Glutamatergic neuron (in vitro differentiated cells): Measurements from ENCODE around the gene ZYG11B. TPM values are rescaled to one million over a fixed set of nuclear protein-coding genes. Genes with fewer than 3 reads are reported as not detected.

Experiments
- DNase-seq: peaks from one replicate; pipeline ENCODE4 v3.0.0; 2022
- H3K27ac Mint-ChIP-seq: one replicate; pipeline ENCODE4 v1.8.0; 2020; ENCODE audit warnings: mild to moderate bottlenecking, mixed read lengths, inconsistent platforms; ENCODE audit not compliant: unreplicated experiment
- H3K27me3 Mint-ChIP-seq: one replicate; pipeline ENCODE4 v1.8.0; 2020; ENCODE audit warnings: mild to moderate bottlenecking, moderate library complexity, mixed read lengths, inconsistent platforms; ENCODE audit not compliant: unreplicated experiment
- H3K36me3 Mint-ChIP-seq: one replicate; pipeline ENCODE4 v1.8.0; 2020; ENCODE audit warnings: mild to moderate bottlenecking, mixed read lengths, inconsistent platforms; ENCODE audit not compliant: unreplicated experiment
- H3K4me1 Mint-ChIP-seq: one replicate; pipeline ENCODE4 v1.8.0; 2020; ENCODE audit warnings: mild to moderate bottlenecking, low read depth, mixed read lengths, inconsistent platforms; ENCODE audit not compliant: unreplicated experiment
- H3K4me3 Mint-ChIP-seq: one replicate; pipeline ENCODE4 v1.8.0; 2020; ENCODE audit warnings: mild to moderate bottlenecking, mixed read lengths, inconsistent platforms; ENCODE audit not compliant: unreplicated experiment
- H3K9me3 Mint-ChIP-seq: one replicate; pipeline ENCODE4 v1.8.0; 2020; ENCODE audit warnings: mild to moderate bottlenecking, moderate library complexity, mixed read lengths, inconsistent platforms; ENCODE audit not compliant: unreplicated experiment
- total RNA-seq: library from RNA; stranded (reverse); fragmentation: NEBNext Ultra II Directional; extraction: Animal tissue kit (Norgen Biotek cat#: 25700); gene quantifications from one replicate; pipeline ENCODE4 v1.2.1, GENCODE V29; 2021; ENCODE audit not compliant: unreplicated experiment
- TF ChIP-seq, protein P1 (sequence below): fragments of 200-600 bp; sonication (generic); IDR thresholded peaks from one replicate; pipeline ENCODE4 v1.5.0; 2021; ENCODE audit not compliant: partially characterized antibody, unreplicated experiment

Gene ZYG11B
- total RNA-seq, 1 donor from 2014 or later = 47.2 TPM

GRCh38 chr1:52850951-52851350 is 124.7 kb downstream of the ZYG11B start:
- no peaks in the 10 kb centered on the region for H3K9me3 Mint-ChIP-seq
- peaks cover 2% of the 10 kb centered on the region for H3K27me3 Mint-ChIP-seq
- no peak for DNase-seq
- no peak overlapping the region for H3K27ac Mint-ChIP-seq
- TF ChIP-seq, protein P1, sequence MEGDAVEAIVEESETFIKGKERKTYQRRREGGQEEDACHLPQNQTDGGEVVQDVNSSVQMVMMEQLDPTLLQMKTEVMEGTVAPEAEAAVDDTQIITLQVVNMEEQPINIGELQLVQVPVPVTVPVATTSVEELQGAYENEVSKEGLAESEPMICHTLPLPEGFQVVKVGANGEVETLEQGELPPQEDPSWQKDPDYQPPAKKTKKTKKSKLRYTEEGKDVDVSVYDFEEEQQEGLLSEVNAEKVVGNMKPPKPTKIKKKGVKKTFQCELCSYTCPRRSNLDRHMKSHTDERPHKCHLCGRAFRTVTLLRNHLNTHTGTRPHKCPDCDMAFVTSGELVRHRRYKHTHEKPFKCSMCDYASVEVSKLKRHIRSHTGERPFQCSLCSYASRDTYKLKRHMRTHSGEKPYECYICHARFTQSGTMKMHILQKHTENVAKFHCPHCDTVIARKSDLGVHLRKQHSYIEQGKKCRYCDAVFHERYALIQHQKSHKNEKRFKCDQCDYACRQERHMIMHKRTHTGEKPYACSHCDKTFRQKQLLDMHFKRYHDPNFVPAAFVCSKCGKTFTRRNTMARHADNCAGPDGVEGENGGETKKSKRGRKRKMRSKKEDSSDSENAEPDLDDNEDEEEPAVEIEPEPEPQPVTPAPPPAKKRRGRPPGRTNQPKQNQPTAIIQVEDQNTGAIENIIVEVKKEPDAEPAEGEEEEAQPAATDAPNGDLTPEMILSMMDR = no peak
- H3K4me1 Mint-ChIP-seq = no peaks in the 10 kb centered on the region
- no peak overlapping the region for H3K4me3 Mint-ChIP-seq
- H3K36me3 Mint-ChIP-seq = peaks cover 4% of the 10 kb centered on the region

DNA sequence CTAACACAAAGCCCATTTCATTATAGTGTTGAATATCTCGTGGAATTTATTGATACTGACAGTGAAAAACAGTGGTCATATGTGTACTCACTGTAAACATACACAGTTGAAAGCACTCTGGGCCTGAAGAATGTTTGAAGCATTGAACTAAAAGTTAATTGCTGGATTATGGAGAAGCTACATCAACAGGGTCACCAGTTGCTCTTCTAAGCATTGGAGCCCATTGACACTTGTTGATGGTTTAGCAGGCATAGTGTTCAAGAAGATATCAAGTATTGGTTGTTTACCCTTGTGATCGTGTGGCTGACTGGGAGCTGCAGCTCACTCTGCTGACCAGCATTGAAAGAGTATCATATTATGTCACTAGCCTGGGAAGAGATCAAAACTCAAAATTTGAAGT is 126.6 kb downstream of the ZYG11B start:
- no peak overlapping the region for H3K27ac Mint-ChIP-seq
- TF ChIP-seq, protein P1 = no peak
- no peak overlapping the region for H3K4me3 Mint-ChIP-seq
- peaks cover 4% of the 10 kb centered on the region for H3K36me3 Mint-ChIP-seq
- H3K4me1 Mint-ChIP-seq = no peaks in the 10 kb centered on the region
- no peaks in the 10 kb centered on the region for H3K27me3 Mint-ChIP-seq
- DNase-seq = no peak
- H3K9me3 Mint-ChIP-seq = no peaks in the 10 kb centered on the region

GRCh38 chr1:52855584-52855983 is 129.3 kb downstream of the ZYG11B start:
- no peaks in the 10 kb centered on the region for H3K9me3 Mint-ChIP-seq

GRCh38 chr1:52856026-52856425 is 129.8 kb downstream of the ZYG11B start:
- no peak overlapping the region for H3K27ac Mint-ChIP-seq
- no peaks in the 10 kb centered on the region for H3K36me3 Mint-ChIP-seq
- DNase-seq = no peak
- H3K27me3 Mint-ChIP-seq = no peaks in the 10 kb centered on the region
- TF ChIP-seq, protein P1 = no peak
- no peaks in the 10 kb centered on the region for H3K4me1 Mint-ChIP-seq
- no peak overlapping the region for H3K4me3 Mint-ChIP-seq
- no peaks in the 10 kb centered on the region for H3K9me3 Mint-ChIP-seq

More at GRCh38 chr1:52855584-52855983, 129.3 kb downstream of the ZYG11B start:
- TF ChIP-seq, protein P1 = no peak
- Mint-ChIP-seq H3K27ac (no peak overlapping the region), H3K27me3 (no peaks in the 10 kb centered on the region), H3K36me3 (peaks cover 3% of the 10 kb centered on the region), H3K4me1 (no peaks in the 10 kb centered on the region), H3K4me3 (no peak overlapping the region)
- DNase-seq = no peak

GRCh38 chr1:52857443-52857842 is 131.2 kb downstream of the ZYG11B start:
- Mint-ChIP-seq H3K4me1 (no peaks in the 10 kb centered on the region), H3K9me3 (no peaks in the 10 kb centered on the region), H3K4me3 (no peak overlapping the region), H3K36me3 (no peaks in the 10 kb centered on the region), H3K27ac (no peak overlapping the region), H3K27me3 (no peaks in the 10 kb centered on the region)
- TF ChIP-seq, protein P1 = no peak
- no peak for DNase-seq
